ENCODE data around the gene TTC4.

TTC4 gene

DNA sequence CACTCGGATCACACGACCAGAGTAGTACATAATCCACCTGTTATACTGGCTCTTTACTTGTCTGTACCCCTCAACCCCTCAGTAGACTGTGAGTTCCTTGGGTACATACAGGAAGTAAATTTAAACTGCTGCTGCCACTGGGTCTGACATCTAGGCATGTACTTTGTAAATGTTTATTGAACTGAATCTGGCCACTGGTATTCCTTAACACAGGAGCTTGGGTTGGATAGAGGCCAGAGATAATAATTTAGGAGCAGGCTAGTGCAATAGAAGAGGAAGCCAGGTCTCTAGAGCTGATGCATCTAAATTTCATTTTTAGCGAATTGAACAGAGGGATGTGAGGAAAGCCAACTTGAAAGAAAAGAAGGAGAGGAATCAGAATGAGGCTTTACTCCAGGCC is 12.4 kb downstream of the TTC4 start:
- H3K9ac ChIP-seq (ENCODE audit: low read depth, low read length): no peak overlapping the region
- H3K9me3 ChIP-seq (replicated peaks; ENCODE audit: low read length): no peaks in the 10 kb centered on the region
- no peak overlapping the region for H3K4me3 ChIP-seq (ENCODE audit: low read length)
- no peaks in the 10 kb centered on the region for H3K4me1 ChIP-seq (ENCODE audit: control insufficient read depth, insufficient read depth, low read length)
- no peaks in the 10 kb centered on the region for H3K27me3 ChIP-seq (ENCODE audit: control insufficient read depth, insufficient read depth, low read length)
- no peak overlapping the region for H3K4me2 ChIP-seq (ENCODE audit: low read length)
- H3K36me3 ChIP-seq (ENCODE audit: insufficient read depth, low read length): peaks cover 78% of the 10 kb centered on the region

DNA sequence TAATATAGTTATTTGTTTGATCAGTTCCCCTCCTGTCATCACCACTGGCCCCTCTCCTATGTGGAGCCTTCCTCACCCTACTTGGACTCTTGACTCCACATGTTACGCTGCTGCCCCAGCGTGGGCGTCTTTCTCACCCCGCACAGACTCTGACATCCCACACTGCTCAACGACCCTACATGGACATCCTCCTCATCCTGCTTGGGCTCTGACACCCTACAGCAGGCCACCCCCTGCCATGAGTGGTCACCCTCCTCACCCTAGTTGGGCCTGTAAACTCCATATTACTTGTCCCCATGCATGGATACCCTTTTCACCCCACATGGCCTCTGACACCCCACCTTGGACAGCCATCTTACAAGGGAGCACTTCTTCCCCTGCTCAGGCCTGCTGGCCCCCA is 21.0 kb downstream of the TTC4 start:
- H3K4me3 ChIP-seq (ENCODE audit: low read length): no peak overlapping the region
- H3K36me3 ChIP-seq (ENCODE audit: insufficient read depth, low read length): peaks cover 61% of the 10 kb centered on the region
- H3K4me1 ChIP-seq (ENCODE audit: control insufficient read depth, insufficient read depth, low read length): no peaks in the 10 kb centered on the region
- H3K9ac ChIP-seq (ENCODE audit: low read depth, low read length): no peak overlapping the region
- H3K4me2 ChIP-seq (ENCODE audit: low read length): no peak overlapping the region
- H3K27me3 ChIP-seq (ENCODE audit: control insufficient read depth, insufficient read depth, low read length): no peaks in the 10 kb centered on the region
- no peaks in the 10 kb centered on the region for H3K9me3 ChIP-seq (replicated peaks; ENCODE audit: low read length)

DNA sequence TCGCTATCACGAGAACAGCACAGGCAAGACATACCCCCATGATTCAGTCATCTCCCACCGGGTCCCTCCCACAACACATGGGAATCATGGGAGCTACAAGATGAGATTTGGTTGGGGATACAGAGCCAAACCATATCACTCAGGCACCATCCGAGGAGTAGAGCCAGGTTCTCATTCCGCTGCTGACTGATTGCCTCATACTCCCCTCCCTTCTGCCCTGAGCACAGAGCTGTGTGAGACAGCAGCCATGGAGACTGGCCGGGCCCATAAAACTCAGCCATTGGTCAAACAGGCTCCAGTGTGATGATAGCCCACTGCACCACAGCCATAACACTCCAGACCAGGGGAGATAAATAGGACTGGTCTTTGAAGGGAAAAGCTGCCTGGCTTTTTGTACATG is 22.6 kb downstream of the TTC4 start:
- Histone ChIP-seq H3K9ac (ENCODE audit: low read depth, low read length) (no peak overlapping the region), H3K27me3 (ENCODE audit: control insufficient read depth, insufficient read depth, low read length) (no peaks in the 10 kb centered on the region), H3K36me3 (ENCODE audit: insufficient read depth, low read length) (peaks cover 70% of the 10 kb centered on the region), H3K9me3 (replicated peaks; ENCODE audit: low read length) (no peaks in the 10 kb centered on the region), H3K4me3 (ENCODE audit: low read length) (no peak overlapping the region), H3K4me2 (ENCODE audit: low read length) (no peak overlapping the region), H3K4me1 (ENCODE audit: control insufficient read depth, insufficient read depth, low read length) (no peaks in the 10 kb centered on the region)

DNA sequence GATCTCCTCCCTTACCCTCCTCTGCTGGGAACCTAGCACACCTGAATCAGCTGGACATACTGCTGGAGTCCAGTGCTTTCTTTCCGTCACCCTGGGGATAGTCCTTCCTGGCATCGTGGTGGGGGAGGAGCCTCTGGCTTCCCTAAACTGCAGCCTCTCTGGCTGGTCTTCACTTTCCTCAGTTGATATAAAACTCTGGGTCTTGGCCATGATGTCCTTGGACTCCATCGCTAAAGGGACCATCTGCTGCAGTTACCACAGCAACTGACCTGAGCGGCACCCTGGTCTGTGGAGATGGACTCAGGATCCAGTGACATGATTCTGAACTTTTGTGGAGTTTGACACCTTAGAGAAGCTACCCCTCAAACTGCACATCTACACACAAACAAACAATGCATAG is 25.9 kb downstream of the TTC4 start:
- H3K4me1 ChIP-seq (ENCODE audit: control insufficient read depth, insufficient read depth, low read length): no peaks in the 10 kb centered on the region
- no peak overlapping the region for H3K4me3 ChIP-seq (ENCODE audit: low read length)
- H3K4me2 ChIP-seq (ENCODE audit: low read length): no peak overlapping the region
- H3K9ac ChIP-seq (ENCODE audit: low read depth, low read length): no peak overlapping the region
- no peaks in the 10 kb centered on the region for H3K9me3 ChIP-seq (replicated peaks; ENCODE audit: low read length)
- H3K36me3 ChIP-seq (ENCODE audit: insufficient read depth, low read length): peaks cover 57% of the 10 kb centered on the region
- H3K27me3 ChIP-seq (ENCODE audit: control insufficient read depth, insufficient read depth, low read length): no peaks in the 10 kb centered on the region

DNA sequence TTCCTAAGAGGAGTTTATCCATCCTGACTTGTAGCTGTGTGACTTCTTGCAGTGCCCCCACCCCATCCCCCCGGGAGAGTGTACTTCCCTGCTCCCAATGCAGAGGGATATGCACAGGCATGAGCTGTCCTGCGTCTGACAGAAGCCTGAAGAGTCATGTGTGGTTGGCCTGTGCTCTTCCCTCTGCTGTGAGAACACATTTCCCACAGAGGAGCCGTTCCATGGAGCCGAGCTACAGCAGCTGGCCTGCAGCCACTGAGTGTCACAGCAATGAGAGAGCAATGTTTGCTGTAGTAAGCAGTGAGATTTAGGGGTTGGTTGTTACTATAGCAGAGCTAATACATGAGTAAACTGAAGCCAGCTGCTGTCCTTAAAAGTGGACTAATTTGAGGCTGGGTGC is 26.6 kb downstream of the TTC4 start:
- Histone ChIP-seq H3K27me3 (ENCODE audit: control insufficient read depth, insufficient read depth, low read length) (peaks cover 1% of the 10 kb centered on the region), H3K36me3 (ENCODE audit: insufficient read depth, low read length) (peaks cover 50% of the 10 kb centered on the region), H3K9ac (ENCODE audit: low read depth, low read length) (no peak overlapping the region), H3K4me1 (ENCODE audit: control insufficient read depth, insufficient read depth, low read length) (no peaks in the 10 kb centered on the region), H3K4me2 (ENCODE audit: low read length) (no peak overlapping the region), H3K4me3 (ENCODE audit: low read length) (no peak overlapping the region), H3K9me3 (replicated peaks; ENCODE audit: low read length) (no peaks in the 10 kb centered on the region)

DNA sequence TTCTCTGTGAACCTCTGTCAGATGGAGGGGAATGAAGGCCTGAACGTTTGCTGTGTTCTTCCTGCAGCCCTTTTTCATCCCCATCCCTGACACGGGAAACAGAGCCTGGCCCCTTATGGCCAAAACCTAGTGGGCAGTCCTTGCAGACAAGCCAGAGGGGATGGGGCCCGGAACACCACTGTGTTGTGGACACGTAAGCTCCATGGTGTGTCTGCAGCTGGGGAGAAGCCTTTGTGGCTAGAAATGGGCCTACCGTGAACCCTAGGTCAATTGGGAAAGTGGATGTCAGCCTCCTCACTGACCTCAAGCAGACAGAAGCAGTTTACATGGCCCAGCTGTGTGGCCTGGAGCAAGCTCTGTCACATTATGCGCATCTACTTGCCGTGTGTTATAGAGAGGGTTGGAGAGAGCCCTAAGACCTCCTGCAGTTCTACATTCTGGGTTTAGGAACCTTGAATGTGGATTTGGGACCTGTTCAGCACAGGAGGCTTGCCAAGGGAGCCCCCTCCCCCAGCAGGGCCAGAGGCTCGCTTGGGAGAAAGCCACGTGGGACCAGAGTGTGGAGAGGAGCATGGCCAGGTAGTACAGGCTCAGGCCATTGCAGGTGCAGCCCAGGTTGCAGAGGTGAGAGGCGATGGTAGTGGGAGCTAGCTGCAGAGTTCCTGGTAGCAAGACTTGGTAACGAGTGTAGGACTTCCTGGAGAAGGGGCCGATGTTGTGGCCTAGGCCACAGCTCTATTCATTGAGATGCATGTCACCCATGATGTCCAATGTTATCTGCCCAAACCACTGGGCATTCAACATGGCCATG is 28.0 kb downstream of the TTC4 start:
- peaks cover 42% of the 10 kb centered on the region for H3K36me3 ChIP-seq (ENCODE audit: insufficient read depth, low read length)
- H3K4me3 ChIP-seq (ENCODE audit: low read length): no peak overlapping the region
- H3K27me3 ChIP-seq (ENCODE audit: control insufficient read depth, insufficient read depth, low read length): peaks cover 4% of the 10 kb centered on the region
- H3K4me2 ChIP-seq (ENCODE audit: low read length): no peak overlapping the region
- H3K9me3 ChIP-seq (replicated peaks; ENCODE audit: low read length): no peaks in the 10 kb centered on the region
- H3K4me1 ChIP-seq (ENCODE audit: control insufficient read depth, insufficient read depth, low read length): no peaks in the 10 kb centered on the region
- no peak overlapping the region for H3K9ac ChIP-seq (ENCODE audit: low read depth, low read length)

DNA sequence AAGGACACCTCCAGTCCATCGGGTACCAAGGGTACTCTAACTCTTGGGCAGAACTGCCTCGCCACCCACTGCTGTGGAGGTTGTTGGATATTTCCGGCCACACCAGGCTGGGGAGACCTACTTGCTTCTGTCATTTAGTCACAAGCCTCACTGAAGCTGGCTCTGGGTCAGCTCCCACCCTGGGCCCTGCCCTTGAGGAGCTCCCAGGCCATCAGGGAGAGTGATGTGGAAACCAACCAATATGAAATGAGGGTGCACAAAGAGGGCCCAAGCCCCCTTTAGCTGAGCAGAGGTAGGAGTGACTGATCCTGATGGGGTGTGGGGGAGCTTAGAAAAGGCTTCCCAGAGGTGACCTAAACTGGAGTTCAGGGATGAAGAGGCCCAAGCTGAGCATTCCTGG is 29.0 kb downstream of the TTC4 start:
- Histone ChIP-seq H3K27me3 (ENCODE audit: control insufficient read depth, insufficient read depth, low read length) (peaks cover 5% of the 10 kb centered on the region), H3K4me2 (ENCODE audit: low read length) (no peak overlapping the region), H3K36me3 (ENCODE audit: insufficient read depth, low read length) (peaks cover 36% of the 10 kb centered on the region), H3K4me1 (ENCODE audit: control insufficient read depth, insufficient read depth, low read length) (no peaks in the 10 kb centered on the region), H3K9me3 (replicated peaks; ENCODE audit: low read length) (no peaks in the 10 kb centered on the region), H3K9ac (ENCODE audit: low read depth, low read length) (no peak overlapping the region), H3K4me3 (ENCODE audit: low read length) (no peak overlapping the region)

DNA sequence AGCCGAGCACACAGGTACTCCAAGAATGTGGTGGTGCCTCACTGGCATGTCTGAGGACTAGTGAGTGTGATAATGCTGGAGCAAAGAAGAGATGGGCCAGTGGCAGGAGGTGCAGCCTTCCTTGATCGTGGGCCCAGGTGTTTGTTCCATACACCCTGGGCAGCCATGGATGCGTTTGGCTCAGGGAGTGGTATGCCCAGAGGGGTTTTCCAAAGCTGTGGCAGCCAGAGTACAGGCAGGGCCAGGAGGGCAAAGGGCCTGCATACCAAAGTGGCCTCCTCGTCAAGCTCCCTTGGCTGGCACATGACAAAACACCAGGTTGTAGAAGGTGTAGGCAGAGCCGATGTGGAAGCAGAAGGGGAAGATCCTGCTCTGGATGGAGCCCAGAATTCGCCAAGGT is 29.6 kb downstream of the TTC4 start:
- peaks cover 30% of the 10 kb centered on the region for H3K36me3 ChIP-seq (ENCODE audit: insufficient read depth, low read length)
- H3K9me3 ChIP-seq (replicated peaks; ENCODE audit: low read length): no peaks in the 10 kb centered on the region
- no peak overlapping the region for H3K4me3 ChIP-seq (ENCODE audit: low read length)
- no peaks in the 10 kb centered on the region for H3K4me1 ChIP-seq (ENCODE audit: control insufficient read depth, insufficient read depth, low read length)
- H3K9ac ChIP-seq (ENCODE audit: low read depth, low read length): no peak overlapping the region
- H3K4me2 ChIP-seq (ENCODE audit: low read length): no peak overlapping the region
- peaks cover 9% of the 10 kb centered on the region for H3K27me3 ChIP-seq (ENCODE audit: control insufficient read depth, insufficient read depth, low read length)

DNA sequence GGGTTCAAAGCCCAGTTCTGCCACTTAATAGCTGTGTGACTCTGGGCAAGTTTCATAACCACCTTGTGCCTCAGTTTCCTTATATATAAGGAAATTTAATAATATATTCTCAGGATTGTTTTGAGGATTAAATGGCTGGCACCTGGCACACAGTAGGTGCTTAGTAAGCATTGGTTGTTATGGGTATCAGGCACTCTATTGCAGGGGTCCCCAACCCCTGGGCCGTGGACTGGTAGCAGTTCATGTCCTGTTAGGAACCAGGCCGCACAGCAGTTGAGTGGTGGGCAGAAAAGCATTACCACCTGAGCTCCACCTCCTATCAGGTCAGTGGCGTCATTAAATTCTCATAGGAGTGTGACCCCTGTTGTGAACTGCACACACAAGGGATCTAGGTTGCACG is 30.2 kb downstream of the TTC4 start:
- Histone ChIP-seq H3K36me3 (ENCODE audit: insufficient read depth, low read length) (peaks cover 24% of the 10 kb centered on the region), H3K27me3 (ENCODE audit: control insufficient read depth, insufficient read depth, low read length) (peaks cover 10% of the 10 kb centered on the region), H3K4me1 (ENCODE audit: control insufficient read depth, insufficient read depth, low read length) (no peaks in the 10 kb centered on the region), H3K9ac (ENCODE audit: low read depth, low read length) (no peak overlapping the region), H3K4me2 (ENCODE audit: low read length) (no peak overlapping the region), H3K9me3 (replicated peaks; ENCODE audit: low read length) (no peaks in the 10 kb centered on the region), H3K4me3 (ENCODE audit: low read length) (no peak overlapping the region)

DNA sequence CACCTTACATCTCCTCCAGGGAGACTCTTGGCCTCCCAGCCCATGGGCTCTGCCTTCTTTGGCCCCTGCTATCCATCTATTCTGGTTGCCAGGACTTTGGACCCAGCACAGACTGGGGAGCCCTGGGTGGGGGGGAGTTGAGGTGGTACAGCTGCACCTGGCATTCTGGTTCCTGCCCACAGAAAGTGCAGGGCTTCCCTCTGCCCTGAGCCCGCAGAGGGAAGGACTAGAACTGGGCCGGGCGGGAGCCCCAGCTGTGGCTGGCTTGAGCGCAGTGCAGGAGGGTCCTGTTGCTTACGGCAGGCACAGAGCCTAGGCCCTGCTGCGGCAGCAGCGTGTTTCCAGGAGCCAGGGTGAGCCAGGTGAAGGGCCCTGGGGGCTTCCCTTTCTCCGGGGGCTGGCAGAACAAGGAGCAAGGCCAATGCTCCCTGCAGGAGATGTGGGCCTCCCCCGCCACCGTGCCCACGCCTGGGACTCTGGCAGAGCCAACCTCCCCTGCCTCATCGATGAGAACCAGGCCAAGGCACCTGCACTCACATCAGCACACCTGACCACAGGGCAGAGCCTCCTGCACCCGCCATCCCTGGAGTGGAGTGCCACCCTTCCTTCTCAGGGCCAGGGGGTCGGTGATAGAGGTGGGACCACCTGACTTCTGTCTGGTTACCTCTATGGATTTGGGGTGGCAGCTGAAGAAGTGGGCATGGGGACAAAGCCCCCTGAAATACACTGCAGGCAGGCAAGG is 32.6 kb downstream of the TTC4 start:
- Histone ChIP-seq H3K36me3 (ENCODE audit: insufficient read depth, low read length) (peaks cover 5% of the 10 kb centered on the region), H3K4me2 (ENCODE audit: low read length) (no peak overlapping the region), H3K27me3 (ENCODE audit: control insufficient read depth, insufficient read depth, low read length) (peaks cover 10% of the 10 kb centered on the region), H3K9me3 (replicated peaks; ENCODE audit: low read length) (no peaks in the 10 kb centered on the region), H3K9ac (ENCODE audit: low read depth, low read length) (no peak overlapping the region), H3K4me1 (ENCODE audit: control insufficient read depth, insufficient read depth, low read length) (no peaks in the 10 kb centered on the region), H3K4me3 (ENCODE audit: low read length) (no peak overlapping the region)

DNA sequence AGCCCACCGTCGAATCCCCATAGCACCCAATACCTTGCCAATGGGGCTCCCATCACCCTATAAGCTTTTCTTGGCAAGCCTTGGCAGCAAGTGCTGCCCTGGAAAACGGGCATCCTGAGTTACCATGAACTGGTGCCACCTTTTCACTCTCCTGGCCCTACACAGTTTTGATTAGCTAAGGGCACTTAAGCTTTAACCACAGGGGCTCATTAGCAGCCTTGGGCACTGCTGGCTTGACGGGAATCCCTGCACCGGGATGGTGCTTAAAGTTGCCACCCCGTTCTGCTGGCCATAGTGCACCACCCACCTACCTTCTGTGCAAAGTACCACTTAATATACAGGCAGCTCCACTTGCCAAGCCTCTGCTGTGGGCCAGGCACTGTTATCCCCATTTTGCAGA is 34.9 kb downstream of the TTC4 start:
- no peaks in the 10 kb centered on the region for H3K9me3 ChIP-seq (replicated peaks; ENCODE audit: low read length)
- H3K9ac ChIP-seq (ENCODE audit: low read depth, low read length): no peak overlapping the region
- peaks cover 10% of the 10 kb centered on the region for H3K27me3 ChIP-seq (ENCODE audit: control insufficient read depth, insufficient read depth, low read length)
- no peaks in the 10 kb centered on the region for H3K4me1 ChIP-seq (ENCODE audit: control insufficient read depth, insufficient read depth, low read length)
- no peaks in the 10 kb centered on the region for H3K36me3 ChIP-seq (ENCODE audit: insufficient read depth, low read length)
- no peak overlapping the region for H3K4me3 ChIP-seq (ENCODE audit: low read length)
- H3K4me2 ChIP-seq (ENCODE audit: low read length): no peak overlapping the region

DNA sequence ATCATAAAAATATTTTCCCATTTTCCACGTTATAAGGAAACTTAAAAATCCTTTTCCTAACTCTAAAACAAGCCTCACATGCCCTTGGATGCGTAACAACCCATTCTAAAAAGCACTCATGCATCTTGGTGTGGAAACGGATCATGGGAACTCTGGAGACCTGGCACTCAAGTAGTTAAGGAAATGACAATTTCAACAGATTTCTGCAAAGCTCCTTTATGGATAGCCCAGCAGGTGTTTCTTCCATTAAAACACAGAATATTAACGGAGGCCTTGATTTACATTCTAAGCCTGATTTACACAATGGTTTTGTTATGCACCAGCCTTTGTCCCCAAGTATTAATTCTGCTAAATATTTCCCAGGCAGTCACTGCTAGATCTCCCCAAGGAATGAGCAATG is 35.8 kb downstream of the TTC4 start:
- Histone ChIP-seq H3K4me2 (ENCODE audit: low read length) (no peak overlapping the region), H3K4me1 (ENCODE audit: control insufficient read depth, insufficient read depth, low read length) (no peaks in the 10 kb centered on the region), H3K4me3 (ENCODE audit: low read length) (no peak overlapping the region), H3K9me3 (replicated peaks; ENCODE audit: low read length) (no peaks in the 10 kb centered on the region), H3K27me3 (ENCODE audit: control insufficient read depth, insufficient read depth, low read length) (peaks cover 10% of the 10 kb centered on the region), H3K36me3 (ENCODE audit: insufficient read depth, low read length) (no peaks in the 10 kb centered on the region), H3K9ac (ENCODE audit: low read depth, low read length) (no peak overlapping the region)
